GM21737 (cell line): Measurements from ENCODE around the gene UTP3.
"Not testable (repeated sequence)": the region's sequence is repeated elsewhere in the genome, so short reads cannot be mapped to it uniquely, and the experiment has no call there.

ENCODE experiments used
- ATAC-seq: cut with Tn5 transposase; IDR thresholded peaks from one replicate; pipeline ENCODE4 v1.9.1; 2021; ENCODE audit warnings: mild to moderate bottlenecking, moderate library complexity; ENCODE audit not compliant: unreplicated experiment

Gene UTP3, protein sequence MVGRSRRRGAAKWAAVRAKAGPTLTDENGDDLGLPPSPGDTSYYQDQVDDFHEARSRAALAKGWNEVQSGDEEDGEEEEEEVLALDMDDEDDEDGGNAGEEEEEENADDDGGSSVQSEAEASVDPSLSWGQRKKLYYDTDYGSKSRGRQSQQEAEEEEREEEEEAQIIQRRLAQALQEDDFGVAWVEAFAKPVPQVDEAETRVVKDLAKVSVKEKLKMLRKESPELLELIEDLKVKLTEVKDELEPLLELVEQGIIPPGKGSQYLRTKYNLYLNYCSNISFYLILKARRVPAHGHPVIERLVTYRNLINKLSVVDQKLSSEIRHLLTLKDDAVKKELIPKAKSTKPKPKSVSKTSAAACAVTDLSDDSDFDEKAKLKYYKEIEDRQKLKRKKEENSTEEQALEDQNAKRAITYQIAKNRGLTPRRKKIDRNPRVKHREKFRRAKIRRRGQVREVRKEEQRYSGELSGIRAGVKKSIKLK

DNA sequence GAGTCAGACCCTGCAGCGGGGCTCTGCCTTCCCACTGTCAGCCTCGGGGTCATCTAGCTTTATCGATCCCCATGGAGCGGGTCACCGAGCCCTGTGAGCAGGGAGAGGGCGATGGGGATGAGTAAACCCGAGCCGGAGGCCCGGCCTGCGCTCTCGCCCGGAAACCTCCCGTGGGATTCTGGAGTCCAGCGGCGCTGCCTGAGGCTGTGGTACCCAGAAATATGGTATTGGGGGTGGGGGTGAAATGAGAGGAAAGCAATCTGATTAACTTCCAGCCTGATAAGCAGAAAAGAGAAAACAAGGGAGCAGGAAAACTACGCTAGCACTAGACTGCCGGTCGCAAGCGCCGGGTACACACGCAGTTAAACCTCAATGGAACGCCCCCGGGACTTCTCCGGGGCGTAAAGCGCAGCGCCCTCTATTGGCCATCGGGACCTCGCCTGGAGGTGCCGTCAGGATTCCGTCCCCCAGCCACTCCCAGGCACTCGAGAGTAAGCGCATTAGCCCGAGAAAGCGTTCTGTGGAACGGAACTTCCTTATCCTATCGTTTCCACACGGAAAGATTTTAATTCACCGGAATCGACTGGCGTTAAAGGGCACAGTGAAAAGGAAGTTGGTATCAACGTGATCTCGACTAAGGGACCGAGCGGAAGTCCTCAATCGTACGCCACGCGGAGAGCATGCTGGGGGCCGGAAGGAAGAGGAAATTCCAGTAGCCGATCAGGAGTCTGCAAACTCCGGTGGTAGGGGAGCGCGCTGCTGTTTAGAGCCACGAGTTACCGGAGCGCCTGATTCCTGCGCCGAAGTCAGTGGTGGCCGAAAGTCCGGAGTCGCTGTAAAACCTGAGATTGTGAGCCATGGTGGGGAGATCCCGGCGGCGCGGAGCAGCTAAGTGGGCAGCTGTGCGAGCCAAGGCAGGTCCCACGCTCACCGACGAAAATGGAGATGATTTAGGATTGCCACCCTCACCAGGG lies at the start of gene UTP3:
Gene UTP3, plus strand, starts transcription at position 712 of the 974 bp plus-strand sequence. Its CDS starts 146 bp downstream, at position 858.
- peak; percentile 89 for ATAC-seq

DNA sequence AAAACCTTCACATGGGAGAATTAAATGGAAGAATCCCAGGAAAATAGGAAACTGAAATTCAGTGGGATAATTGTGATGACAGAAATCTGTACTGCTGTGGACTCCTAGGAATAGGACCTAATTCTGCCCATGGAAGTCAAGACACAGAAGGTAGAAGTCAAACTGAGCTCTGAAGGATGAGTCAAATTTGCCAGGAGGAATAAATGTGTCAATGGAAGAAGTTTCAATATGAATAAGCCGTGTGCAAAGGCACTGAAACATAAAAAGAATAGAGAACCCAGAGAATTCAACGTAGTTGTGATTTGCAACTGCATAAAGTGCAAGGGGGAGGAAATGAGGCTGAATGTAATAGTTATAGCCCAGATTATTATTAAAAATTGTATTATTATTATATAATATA lies 48.1 kb upstream of the UTP3 start:
- no peak for ATAC-seq

DNA sequence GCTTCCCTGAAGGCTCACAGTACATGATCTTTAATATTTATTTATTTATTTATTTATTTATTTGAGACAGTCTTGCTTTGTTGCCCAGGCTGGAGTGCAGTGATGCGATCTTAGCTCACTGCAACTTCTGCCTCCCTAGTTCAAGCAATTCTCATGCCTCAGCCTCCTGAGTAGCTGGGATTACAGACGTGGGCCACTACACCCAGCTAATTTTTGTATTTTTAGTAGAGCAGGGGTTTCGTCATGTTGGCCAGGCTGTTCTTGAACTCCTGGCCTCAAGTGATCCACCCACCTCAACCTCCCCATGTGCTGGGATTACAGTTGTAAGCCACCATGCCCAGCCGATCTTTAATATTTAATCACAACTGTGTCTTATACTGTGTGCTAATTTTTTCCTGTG lies 37.6 kb upstream of the UTP3 start:
- ATAC-seq, result not testable (repeated sequence)

DNA sequence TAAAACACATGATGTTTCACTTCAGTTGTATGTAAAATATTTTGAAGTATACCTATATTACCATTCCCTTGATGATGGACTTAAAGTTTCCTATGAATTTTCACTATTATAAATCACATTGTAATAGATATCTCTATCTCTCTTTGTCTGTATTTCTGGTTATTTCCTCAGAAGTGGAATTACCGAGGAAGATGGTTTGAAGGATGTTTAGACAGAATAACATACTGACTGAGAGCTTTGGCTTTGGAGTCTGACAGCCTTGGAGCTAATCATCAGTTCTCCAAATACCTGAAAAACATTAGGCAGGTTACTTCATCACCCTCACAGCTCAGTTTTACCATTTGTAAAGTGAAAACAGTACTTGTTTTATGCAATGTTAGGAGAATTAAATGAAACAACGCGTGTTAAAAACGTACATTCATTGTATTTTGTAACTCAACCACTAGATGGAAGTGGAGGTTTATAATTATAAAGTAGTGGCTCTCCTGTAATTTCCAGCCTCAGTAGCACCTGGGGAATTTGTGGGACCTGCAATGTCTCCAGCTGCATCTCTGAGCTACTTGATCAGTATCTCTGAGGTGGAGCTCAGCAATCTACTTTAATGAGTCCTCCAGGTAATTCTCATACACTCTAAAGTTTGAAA lies 36.3 kb upstream of the UTP3 start:
- no peak for ATAC-seq

DNA sequence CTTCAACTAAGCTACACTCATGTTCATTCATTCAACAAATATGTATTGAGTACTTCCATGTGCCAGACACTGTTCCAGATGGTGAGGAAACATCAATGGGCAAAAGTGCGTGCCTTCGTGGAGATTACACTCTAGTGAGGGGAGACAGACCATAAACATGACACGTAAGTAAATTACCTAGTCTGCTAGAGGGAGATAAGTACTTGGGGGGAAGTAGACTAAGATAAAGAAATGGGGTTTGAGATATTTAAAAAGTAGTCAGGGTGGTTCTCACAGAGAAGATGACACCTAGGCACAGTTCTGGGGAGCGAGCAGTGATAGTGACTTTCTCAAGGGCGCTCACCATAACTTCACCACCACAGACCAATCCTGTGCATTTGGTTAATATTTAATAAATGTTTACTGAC lies 33.7 kb upstream of the UTP3 start:
- ATAC-seq, result no peak

DNA sequence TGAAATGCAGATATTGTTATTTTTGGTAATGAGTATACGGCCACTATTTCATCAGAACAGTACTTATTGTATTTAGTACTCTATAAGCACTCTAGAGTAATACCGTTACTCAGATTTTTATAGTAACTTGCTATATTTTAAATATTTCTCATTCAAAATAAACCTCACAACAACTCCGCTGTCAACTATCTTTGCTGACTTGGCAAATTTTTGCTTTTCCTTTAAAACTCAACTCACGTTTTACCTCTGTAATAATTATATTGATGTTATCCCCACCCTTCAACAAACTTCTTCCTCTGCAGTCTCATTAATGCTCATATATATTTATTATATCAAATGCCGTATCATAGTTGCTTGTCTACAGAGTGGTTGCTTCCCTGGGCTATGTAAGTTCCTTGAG lies 31.0 kb upstream of the UTP3 start:
- ATAC-seq, result no peak

DNA sequence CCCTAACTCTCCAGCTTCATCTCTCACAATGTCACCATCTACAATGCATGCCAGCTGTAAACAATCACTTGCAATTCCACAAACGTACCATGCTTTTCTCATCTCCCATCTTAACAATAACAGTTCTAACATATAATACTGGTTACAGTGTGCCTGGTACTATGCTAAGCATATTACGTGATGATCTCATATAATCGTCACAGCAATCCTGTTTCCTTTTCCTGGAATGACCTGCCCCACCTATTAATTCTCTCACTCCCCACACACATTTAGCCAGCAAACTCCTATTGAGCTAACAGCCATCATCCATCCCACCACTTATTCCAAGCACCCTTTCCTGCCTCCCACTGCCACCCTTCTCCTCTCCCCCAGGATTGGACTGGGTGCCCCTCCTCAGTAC lies 29.9 kb upstream of the UTP3 start:
- ATAC-seq, result no peak

DNA sequence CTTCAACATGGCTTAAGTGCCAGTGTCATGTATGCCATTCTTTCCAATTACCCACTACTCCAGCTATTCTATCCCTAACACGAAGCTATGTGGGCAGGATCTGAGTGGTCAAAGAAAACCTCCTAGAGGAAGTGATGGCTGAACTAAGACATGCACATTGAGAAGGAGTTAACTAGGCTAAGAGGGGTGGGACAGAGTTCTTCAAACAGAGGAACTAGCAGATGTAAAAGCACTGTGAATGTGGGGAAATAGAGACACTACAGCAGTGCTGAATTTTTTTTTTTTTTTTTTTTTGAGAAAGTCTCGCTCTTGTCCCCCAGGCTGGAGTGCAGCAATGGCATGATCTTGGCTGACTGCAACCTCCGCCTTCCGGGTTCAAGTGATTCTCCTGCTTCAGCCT lies 28.2 kb upstream of the UTP3 start:
- no peak for ATAC-seq

DNA sequence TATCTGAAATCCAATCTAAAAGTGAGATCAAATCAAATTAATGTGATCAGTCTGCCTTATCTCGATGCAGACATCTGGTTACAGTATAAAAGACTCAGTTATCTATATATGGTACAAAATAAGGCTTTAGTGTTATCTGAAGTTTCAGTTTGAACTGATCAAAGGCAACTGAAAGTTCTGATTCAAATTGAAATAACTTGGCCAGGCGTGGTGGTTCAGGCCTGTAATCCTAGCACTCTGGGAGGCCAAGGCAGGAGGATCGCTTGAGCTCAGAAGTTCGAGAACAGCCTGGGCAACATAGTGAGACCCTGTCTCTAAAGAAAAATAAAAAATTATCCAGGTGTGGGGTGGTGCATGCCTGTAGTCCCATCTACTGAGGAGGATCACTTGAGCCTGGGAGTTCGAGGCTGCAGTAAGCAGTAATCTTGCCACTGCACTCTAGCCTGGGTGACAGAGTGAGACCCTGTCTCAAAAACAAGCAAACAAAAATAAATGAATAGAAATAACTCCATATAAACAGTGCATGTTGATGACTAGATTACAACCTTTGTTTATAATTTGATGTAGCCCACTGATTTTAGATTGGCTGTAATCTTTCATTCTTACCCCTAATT lies 26.9 kb upstream of the UTP3 start:
- peak; percentile 78 for ATAC-seq

DNA sequence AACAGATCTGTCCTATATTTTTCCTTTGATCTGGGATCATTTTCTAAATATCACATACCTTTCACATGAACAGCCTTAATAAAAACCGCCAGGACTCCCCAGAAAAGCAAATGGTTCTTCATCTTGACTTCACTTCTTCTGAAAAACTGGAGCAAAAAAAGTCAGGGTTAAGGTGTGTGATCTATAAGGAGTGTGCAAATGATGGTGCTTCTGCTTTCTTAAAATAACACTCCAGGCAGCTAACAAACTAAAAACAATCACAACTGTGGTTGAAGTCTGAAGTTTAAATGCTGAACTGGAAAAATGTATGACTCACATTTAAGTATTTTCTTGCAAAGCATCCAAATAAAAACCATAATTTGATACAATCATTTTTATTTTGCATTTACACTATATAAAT lies 22.0 kb upstream of the UTP3 start, which contains the start of gene JCHAIN:
Gene JCHAIN, minus strand, starts transcription at position 140 of the 400 bp plus-strand sequence. Its CDS starts 18 bp downstream, at position 122.
- peak; percentile 45 for ATAC-seq

DNA sequence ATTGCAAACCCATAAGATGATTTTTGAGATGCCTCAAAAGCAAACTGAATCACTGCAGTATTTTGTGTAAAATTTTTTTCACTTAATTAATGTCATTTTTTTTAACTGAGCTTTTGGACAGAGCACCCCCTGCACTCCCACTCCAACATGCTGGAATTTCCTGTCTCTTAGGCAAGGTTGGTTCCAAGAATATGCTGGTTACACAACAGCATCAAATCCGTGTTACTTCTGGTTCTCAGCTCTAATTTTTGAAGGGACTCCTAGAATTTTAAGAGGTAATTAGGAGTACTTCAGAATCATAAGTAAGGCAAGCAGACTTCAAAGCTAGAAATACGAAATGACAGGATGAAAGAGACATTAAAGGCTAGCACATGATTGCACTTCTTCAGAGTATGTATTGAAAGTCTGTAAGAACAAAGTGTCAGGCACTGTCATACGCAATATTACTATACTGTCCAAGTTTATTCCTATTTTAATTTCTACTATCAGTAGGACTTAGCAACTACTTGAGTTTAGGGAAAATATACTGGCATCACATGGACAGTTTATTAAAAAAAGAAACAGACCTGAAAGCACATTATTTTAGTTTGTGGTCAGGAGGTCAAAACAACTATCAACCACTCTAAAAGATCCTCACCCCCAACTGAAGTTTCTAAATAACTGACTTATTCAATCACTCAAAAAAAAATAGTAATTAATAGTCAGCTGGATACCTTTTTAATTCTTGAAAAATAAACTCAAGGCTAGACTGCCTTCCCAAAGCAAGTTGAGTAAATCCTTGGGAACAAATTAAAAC lies 20.4 kb upstream of the UTP3 start:
- peak; percentile 44 for ATAC-seq

DNA sequence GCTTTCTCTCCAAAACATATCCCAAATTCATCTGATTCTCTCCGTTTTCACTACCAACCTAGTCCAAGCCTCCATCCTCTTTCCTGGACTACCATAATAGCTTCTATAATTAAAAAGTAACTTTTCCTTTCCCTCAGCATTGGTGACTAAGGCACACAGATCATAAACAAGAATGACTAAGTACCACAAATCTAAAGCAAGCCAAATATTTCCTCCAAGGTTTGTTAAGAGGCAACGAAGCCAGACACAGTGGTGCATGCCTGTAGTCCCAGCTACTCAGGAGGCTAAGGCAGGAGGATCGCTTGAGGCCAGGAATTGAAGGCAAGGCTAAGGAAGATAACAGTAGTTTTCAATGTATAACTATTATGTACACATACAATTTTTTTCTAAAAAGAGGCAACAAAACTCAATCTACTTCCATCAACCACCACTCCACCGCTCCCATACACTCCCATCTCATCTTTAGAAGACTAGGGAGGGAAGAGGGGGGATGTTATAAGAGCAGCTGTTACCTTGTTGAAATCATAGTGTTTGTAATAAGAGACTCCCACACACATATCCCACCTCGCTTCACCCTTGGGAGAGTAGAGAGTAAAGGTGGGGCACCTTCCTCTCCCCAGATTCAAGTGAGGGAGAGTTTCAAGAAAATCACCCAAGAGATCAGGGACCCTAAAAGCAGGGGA lies 17.9 kb upstream of the UTP3 start:
- no peak for ATAC-seq

DNA sequence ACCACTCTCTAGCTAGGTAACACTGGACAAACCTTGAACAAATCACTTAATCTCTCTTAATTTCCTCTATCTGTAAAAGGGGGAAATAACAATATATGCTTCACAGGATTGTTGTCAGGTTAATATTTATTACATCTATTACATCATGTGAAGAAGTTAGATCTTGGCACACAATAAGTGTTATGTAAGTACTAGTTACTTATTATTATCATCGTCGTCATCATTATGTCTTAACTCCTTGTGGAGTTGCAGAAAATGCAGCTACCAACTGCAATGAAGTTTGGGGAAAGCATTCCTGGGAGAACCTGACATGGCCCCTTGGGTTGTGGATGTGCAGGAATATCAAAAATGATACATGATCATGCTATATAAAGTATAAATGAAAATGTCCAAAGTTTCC lies 17.2 kb upstream of the UTP3 start:
- ATAC-seq, result no peak

DNA sequence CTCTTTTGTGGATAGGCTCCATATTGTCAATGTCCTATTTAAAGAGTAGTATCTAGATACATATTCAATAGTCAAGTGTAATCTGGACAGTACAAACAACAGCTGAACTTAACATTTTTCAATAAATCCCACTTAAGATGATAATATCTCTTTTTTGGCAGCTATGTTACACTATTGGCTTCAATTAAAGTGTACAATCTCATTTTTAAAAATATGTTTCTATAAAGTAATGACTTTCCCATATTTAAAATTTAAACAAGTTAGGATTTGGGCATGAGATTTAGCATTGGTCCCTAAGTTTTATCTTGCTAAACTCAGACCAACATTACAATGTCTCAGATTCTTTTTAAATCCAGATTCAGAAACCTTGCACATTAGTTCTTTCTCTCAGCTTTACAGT lies 14.1 kb upstream of the UTP3 start:
- ATAC-seq, result no peak

DNA sequence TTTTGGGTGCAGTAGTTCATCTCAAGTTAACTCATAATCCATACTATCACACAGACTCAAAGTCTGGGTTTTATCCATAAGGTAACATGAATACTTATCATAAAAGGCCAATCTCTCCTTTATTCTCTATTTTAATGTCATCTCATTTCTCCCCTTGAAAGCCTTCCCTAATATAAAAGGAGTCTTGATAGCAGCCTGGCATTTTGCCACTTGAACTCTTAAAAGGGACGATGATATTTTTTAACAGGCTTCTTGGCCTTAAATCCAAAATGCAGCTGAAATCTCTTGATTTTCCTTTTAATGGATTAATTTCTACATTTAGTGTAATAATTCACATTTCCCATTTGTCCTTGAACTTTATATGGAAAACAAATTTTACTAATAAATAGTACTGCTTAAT lies 13.6 kb upstream of the UTP3 start:
- ATAC-seq, result no peak

DNA sequence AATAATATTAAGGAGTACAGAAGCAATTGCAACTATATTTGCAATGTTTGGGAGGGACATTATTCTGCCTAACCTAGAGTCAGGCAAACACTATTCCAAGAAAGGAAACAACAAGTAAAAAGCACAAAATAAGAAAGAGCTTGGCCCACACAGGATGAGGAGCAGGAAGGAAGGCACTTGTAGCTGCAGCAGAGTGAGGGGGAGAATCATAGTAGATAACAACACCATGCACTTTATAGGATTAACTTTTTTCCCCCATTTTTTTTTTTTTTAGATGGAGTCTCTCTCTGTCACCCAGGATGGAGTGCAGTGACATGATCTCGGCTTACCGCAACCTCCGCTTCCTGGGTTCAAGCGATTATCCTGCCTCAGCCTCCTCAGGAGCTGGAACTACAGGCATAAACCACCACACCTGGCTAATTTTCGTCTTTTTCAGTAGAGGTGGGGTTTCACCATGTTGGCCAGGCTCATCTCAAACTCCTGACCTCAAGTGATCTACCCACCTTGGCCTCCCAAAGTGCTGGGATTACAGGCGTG lies 11.7 kb upstream of the UTP3 start:
- ATAC-seq, result no peak

DNA sequence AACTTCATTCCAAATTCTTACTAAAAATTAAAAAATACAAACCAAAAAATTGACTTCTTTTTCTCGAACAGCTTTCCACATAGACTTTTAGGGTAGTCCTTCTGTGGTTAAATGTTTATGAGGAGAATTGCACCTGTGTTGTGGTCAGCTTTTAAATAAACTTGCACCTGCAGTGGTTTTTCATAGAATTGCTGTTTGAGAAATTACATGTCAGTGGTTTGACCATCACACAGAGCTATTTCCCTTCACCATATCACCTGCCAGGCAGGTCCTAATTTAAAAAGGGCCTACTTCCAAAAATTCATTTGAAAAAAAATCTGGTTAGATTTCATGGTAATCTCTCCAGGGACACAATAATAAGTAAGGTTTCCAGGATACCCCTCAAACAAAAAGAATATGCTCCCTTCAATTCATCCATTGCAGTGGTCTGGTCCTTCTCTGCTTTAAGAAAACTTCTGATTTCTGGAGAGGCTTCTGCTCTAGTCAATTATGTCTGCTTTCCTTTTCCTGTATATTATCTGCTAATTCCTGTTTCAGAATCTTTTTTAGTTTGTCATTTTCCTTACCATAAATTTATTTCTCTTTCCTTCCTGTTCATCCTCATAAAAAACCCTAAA lies 9.8 kb upstream of the UTP3 start:
- peak; percentile 75 for ATAC-seq

DNA sequence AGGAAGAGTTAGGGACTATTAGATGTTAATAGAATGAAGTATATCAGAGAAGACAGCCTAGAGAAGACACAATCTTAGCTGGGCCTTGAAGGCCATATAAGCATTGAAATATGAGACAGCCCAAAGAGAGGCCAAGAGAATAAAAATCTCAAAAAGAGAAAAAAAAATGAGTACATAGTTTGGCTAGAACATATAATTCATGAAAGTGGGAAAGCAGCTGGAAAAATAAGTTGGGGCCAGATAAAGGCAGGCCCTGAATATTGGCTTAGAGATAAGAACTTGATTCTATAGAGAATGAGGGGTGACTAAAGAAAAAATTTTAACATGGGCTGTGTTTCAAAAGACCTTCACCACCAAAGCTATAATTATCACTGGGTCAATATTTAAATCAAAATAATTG lies 7.4 kb upstream of the UTP3 start:
- no peak for ATAC-seq

DNA sequence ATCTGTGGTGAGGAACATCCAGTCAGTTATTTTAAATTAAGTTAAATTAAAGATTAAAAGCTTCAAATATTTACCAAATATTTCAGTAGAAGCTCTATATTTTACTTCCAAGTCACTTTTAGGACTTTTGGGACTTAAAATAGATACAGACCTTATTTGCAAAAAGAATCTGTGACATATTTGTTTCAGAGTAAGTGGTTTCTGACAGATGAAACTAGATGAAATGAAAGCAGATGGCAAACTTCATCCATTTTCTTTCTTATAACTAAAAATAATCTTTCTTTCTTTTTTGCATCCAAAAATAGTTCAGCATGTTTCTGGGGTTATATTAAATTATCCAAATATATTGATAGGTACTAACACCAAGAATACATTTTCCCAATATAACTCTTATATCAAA lies 6.6 kb upstream of the UTP3 start:
- ATAC-seq, result peak; percentile 44
